PC-3 (cell line): ENCODE measurements around the gene SLC2A13. TPM values are rescaled to one million over a fixed set of nuclear protein-coding genes. Genes with fewer than 3 reads are reported as not detected.
"Not testable (repeated sequence)": the region's sequence is repeated elsewhere in the genome, so short reads cannot be mapped to it uniquely, and the experiment has no call there.

ENCODE experiments used
- ATAC-seq: fragments of 200-7000 bp; cut with Tn5 transposase; 2 replicates; pipeline ENCODE4 v1.9.1; 2020; ENCODE audit warnings: mild to moderate bottlenecking, moderate library complexity
- BruUV-seq: library from RNA; stranded (reverse); fragments of 400-500 nt; replicated peaks from 2 replicates; lab custom pipeline; 2021; lab: Mats Ljungman, UMichigan
- CTCF ChIA-PET: fragments of 300-600 bp; sonication (Branson Sonifier 250); formaldehyde crosslinking; loops from one replicate; lab custom pipeline; 2022; ENCODE audit warnings: antibody characterized with exemption; lab: Charles Lee
- POLR2A ChIA-PET: fragments of 300-600 bp; sonication (Branson Sonifier 250); formaldehyde crosslinking; loops from one replicate; lab custom pipeline; 2022; ENCODE audit warnings: antibody characterized with exemption; ENCODE audit not compliant: unreplicated experiment; lab: Charles Lee
- DNase-seq: peaks from one replicate; pipeline ENCODE4 v3.0.0-alpha.2; 2015
- H2AFZ ChIP-seq: fragments of 300-600 bp; sonication (generic); 2 replicates; pipeline ENCODE4 v1.6.0; 2016; ENCODE audit warnings: antibody characterized with exemption, low read length
- H3F3A ChIP-seq: fragments of 300-600 bp; sonication (generic); one replicate; pipeline ENCODE4 v1.6.0; 2017; ENCODE audit warnings: antibody characterized with exemption, low read length, control low read depth, mild to moderate bottlenecking; ENCODE audit not compliant: unreplicated experiment
- H3K27ac ChIP-seq: fragments of 300-600 bp; sonication (generic); 2 replicates; pipeline ENCODE4 v1.5.1; 2016; ENCODE audit warnings: mild to moderate bottlenecking, low read length
- H3K27me3 ChIP-seq: fragments of 300-600 bp; sonication (generic); 2 replicates; pipeline ENCODE4 v1.6.1; 2016; ENCODE audit warnings: low read length, mixed read lengths
- H3K36me3 ChIP-seq: fragments of 300-600 bp; sonication (generic); 2 replicates; pipeline ENCODE4 v1.6.1; 2016; ENCODE audit warnings: low read depth, mixed run types, low read length, mixed read lengths
- H3K4me1 ChIP-seq: fragments of 300-600 bp; sonication (generic); 2 replicates; pipeline ENCODE4 v1.5.1; 2016; ENCODE audit warnings: low read length; ENCODE audit not compliant: insufficient read depth
- H3K4me2 ChIP-seq: fragments of 300-600 bp; sonication (generic); 2 replicates; pipeline ENCODE4 v1.6.0; 2016; ENCODE audit warnings: low read length
- H3K4me3 ChIP-seq: fragments of 300-600 bp; sonication (generic); 2 replicates; pipeline ENCODE4 v1.5.1; 2016; ENCODE audit warnings: mild to moderate bottlenecking, low read length, mixed read lengths
- H3K79me2 ChIP-seq: fragments of 300-600 bp; sonication (generic); 2 replicates; pipeline ENCODE4 v1.6.1; 2017; ENCODE audit warnings: low read length, mixed read lengths
- H3K9ac ChIP-seq: fragments of 300-600 bp; sonication (generic); 2 replicates; pipeline ENCODE4 v1.6.0; 2016; ENCODE audit warnings: mild to moderate bottlenecking, low read length
- H3K9me2 ChIP-seq: fragments of 300-600 bp; sonication (generic); replicated peaks from 2 replicates; pipeline ENCODE4 v1.6.1; 2016; ENCODE audit warnings: mixed run types, low read length, mixed read lengths
- H3K9me3 ChIP-seq: fragments of 300-600 bp; sonication (generic); 2 replicates; pipeline ENCODE4 v1.6.1; 2016; ENCODE audit warnings: low read length, mixed read lengths
- H4K20me1 ChIP-seq: fragments of 300-600 bp; sonication (generic); 2 replicates; pipeline ENCODE4 v1.6.1; 2016; ENCODE audit warnings: low read length, mixed read lengths
- EZH2 ChIP-seq: fragments of 300-600 bp; sonication (generic); IDR thresholded peaks from one replicate; pipeline ENCODE4 v1.6.1; 2017; ENCODE audit warnings: antibody characterized with exemption, mild to moderate bottlenecking, low read length; ENCODE audit not compliant: unreplicated experiment
- EZH2phosphoT487 ChIP-seq: fragments of 300-600 bp; sonication (generic); IDR thresholded peaks from 2 replicates; pipeline ENCODE4 v1.6.1; 2018; ENCODE audit warnings: mild to moderate bottlenecking, antibody characterized with exemption, low read length, borderline replicate concordance
- intact Hi-C: fragments of 100-400 bp; cut with micrococcal nuclease; formaldehyde crosslinking; loops from 2 replicates; pipeline ENCODE4 v1.9.0; 2023
- total RNA-seq: library from RNA; depleted of rRNA; stranded (reverse); fragments of >200 nt; gene quantifications from 2 replicates; pipeline ENCODE4 v1.2.3, GENCODE V29; 2014
- TF ChIP-seq, protein P1 (sequence below): fragments of 300-600 bp; sonication (generic); conservative IDR thresholded peaks from 2 replicates; pipeline ENCODE4 v1.5.1; 2017; ENCODE audit warnings: antibody characterized with exemption, low read depth, mild to moderate bottlenecking, low read length

The SLC2A13 gene
- total RNA-seq, 1 experiment from 2014 or later: 3.4 TPM

- POLR2A ChIA-PET: no interaction called here
- no peak for DNase-seq
Observed at GRCh38 chr12:39752482-39753137, 353.3 kb downstream of the SLC2A13 start.

DNA sequence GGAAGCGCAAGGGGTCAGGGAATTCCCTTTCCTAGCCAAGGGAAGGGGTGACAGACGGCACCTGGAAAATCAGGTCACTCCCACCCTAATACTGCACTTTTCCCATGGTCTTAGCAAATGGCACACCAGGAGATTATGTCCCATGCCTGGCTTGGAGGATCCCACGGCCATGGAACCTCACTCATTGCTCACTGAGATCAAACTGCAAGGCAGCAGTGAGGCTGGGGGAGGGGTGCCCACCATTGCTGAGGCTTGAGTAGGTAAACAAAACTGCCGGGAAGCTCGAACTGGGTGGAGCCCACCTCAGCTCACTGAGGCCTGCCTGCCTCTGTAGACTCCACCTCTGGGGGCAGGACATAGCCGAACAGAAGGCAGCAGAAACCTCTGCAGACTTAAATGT lies 359.7 kb downstream of the SLC2A13 start:
- H3K4me2 ChIP-seq, H3K36me3 ChIP-seq, H3F3A ChIP-seq, H3K27ac ChIP-seq, H3K9me2 ChIP-seq, H3K27me3 ChIP-seq, POLR2A ChIA-PET, H4K20me1 ChIP-seq, DNase-seq, BruUV-seq, intact Hi-C loops, H3K9ac ChIP-seq, H3K4me1 ChIP-seq, ATAC-seq, H3K9me3 ChIP-seq, CTCF ChIA-PET, H2AFZ ChIP-seq, H3K4me3 ChIP-seq, H3K79me2 ChIP-seq: not testable (repeated sequence)

More at GRCh38 chr12:39752482-39753137, 353.3 kb downstream of the SLC2A13 start:
- no peak overlapping the region for H2AFZ ChIP-seq
- no peaks in the 10 kb centered on the region for H3K9me3 ChIP-seq
- H3K4me2 ChIP-seq: no peak overlapping the region
- H3K9ac ChIP-seq: no peak overlapping the region
- no peaks in the 10 kb centered on the region for H3K36me3 ChIP-seq
- no peak overlapping the region for H3K4me3 ChIP-seq
- ATAC-seq: no peak
- TF ChIP-seq EZH2phosphoT487 (no peak), EZH2 (no peak)
- TF ChIP-seq, protein P1, sequence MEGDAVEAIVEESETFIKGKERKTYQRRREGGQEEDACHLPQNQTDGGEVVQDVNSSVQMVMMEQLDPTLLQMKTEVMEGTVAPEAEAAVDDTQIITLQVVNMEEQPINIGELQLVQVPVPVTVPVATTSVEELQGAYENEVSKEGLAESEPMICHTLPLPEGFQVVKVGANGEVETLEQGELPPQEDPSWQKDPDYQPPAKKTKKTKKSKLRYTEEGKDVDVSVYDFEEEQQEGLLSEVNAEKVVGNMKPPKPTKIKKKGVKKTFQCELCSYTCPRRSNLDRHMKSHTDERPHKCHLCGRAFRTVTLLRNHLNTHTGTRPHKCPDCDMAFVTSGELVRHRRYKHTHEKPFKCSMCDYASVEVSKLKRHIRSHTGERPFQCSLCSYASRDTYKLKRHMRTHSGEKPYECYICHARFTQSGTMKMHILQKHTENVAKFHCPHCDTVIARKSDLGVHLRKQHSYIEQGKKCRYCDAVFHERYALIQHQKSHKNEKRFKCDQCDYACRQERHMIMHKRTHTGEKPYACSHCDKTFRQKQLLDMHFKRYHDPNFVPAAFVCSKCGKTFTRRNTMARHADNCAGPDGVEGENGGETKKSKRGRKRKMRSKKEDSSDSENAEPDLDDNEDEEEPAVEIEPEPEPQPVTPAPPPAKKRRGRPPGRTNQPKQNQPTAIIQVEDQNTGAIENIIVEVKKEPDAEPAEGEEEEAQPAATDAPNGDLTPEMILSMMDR: no peak
- no peaks in the 10 kb centered on the region for H4K20me1 ChIP-seq
- H3K9me2 ChIP-seq: no peaks in the 10 kb centered on the region
- no TSS peak for BruUV-seq
- no peak overlapping the region for H3K27ac ChIP-seq
- no peaks in the 10 kb centered on the region for H3K4me1 ChIP-seq
- H3F3A ChIP-seq: no peaks in the 10 kb centered on the region
- no peaks in the 10 kb centered on the region for H3K79me2 ChIP-seq
- CTCF ChIA-PET: no interaction called here
- H3K27me3 ChIP-seq: peaks cover 3% of the 10 kb centered on the region; the same call in 1 of the 2 replicates
- intact Hi-C loops: no loop called here

DNA sequence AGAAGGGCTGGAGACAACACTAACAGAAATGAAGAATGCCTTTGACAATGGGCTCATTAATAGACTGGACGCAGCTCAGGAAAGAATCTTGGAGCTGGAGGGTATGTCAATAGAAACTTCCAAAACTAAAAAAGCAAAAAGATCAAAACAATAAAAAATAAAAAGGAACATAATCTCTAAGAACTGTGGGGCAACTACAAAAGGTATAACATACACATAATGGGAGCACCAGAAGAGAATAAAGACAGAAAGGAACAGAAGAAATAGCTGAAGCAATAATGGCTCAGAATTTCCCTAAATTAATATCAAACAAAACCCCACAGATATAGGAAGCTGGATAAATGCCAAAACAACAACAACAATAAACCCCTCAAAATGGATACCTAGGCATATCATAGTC lies 362.2 kb downstream of the SLC2A13 start:
- no peaks in the 10 kb centered on the region for H3K27me3 ChIP-seq
- no peaks in the 10 kb centered on the region for H3K36me3 ChIP-seq
- no peak for ATAC-seq
- CTCF ChIA-PET: no interaction called here
- POLR2A ChIA-PET: no interaction called here
- H3F3A ChIP-seq: no peaks in the 10 kb centered on the region
- H3K4me3 ChIP-seq: no peak overlapping the region
- no peak overlapping the region for H3K4me2 ChIP-seq
- no peak overlapping the region for H3K27ac ChIP-seq
- H3K79me2 ChIP-seq: no peaks in the 10 kb centered on the region
- no peaks in the 10 kb centered on the region for H3K4me1 ChIP-seq
- no peaks in the 10 kb centered on the region for H4K20me1 ChIP-seq
- no peak for TF ChIP-seq EZH2
- TF ChIP-seq, protein P1: no peak
- TF ChIP-seq EZH2phosphoT487: no peak
- intact Hi-C loops: no loop called here
- no peak overlapping the region for H3K9ac ChIP-seq
- DNase-seq: no peak
- no peak overlapping the region for H2AFZ ChIP-seq
- no peaks in the 10 kb centered on the region for H3K9me3 ChIP-seq
- no peaks in the 10 kb centered on the region for H3K9me2 ChIP-seq
- no TSS peak for BruUV-seq
